Mammary epithelial cell (primary cell): ENCODE results near the gene RALGPS2.

Experiments
- CTCF ChIP-seq, 2 donors: IDR thresholded peaks in 1 of 2; conservative IDR thresholded peaks in 1 of 2; 2 replicates each; pipeline ENCODE4 v1.5.1; 2011 to 2012; ENCODE audit warnings: inconsistent platforms in 2 of 2, low read length in 2 of 2, mild to moderate bottlenecking in 2 of 2, control low read depth in 1 of 2, low read depth in 1 of 2; ENCODE audit not compliant: insufficient read depth in 1 of 2; ENCODE audit errors: extremely low read depth in 1 of 2
- EZH2 ChIP-seq: IDR thresholded peaks from 2 replicates; pipeline ENCODE4 v1.6.1; 2012; ENCODE audit warnings: low read length, inconsistent platforms, borderline replicate concordance

- TF ChIP-seq CTCF (conservative IDR thresholded peaks at IDR 0.05 in 1 of 2, IDR thresholded peaks at IDR 0.05 in 1 of 2; ENCODE audit: extremely low read depth in 1 of 2, insufficient read depth in 1 of 2, low read depth in 1 of 2, low read length in 2 of 2) (no peak), EZH2 (no peak)
Measured at GRCh38 chr1:178743801-178744200, 18.8 kb downstream of the RALGPS2 start.
